ENCODE measurements around the gene CREBRF. TPM values are rescaled to one million over a fixed set of nuclear protein-coding genes. Genes with fewer than 3 reads are reported as not detected.

The CREBRF gene
- total and polyA plus RNA-seq, 9 of the 15 experiments (the other 6 are each of a cell fraction or from before 2014, with no cell fraction given), result 1.1 to 4.9 (median 2.9) TPM

DNA sequence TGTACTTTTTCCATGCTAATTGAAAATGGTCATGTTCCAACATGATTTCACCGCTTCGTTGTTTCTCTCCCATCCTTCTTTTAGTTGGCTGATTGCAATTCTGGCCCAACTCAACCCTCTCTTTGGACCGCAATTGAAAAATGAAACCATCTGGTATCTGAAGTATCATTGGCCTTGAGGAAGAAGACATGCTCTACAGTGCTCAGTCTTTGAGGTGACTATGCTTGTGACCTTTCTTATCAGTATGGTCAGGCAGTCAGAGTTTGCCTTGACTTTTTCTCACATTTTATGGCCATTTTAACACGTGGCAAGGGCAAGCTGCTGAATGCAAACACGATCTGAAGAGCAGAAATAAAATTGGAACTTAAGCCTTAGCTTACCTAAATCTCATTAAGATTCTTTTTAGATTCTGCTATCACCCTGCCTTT, 36.0 kb upstream of the CREBRF start (continued):
- TF ChIP-seq, protein P1, sequence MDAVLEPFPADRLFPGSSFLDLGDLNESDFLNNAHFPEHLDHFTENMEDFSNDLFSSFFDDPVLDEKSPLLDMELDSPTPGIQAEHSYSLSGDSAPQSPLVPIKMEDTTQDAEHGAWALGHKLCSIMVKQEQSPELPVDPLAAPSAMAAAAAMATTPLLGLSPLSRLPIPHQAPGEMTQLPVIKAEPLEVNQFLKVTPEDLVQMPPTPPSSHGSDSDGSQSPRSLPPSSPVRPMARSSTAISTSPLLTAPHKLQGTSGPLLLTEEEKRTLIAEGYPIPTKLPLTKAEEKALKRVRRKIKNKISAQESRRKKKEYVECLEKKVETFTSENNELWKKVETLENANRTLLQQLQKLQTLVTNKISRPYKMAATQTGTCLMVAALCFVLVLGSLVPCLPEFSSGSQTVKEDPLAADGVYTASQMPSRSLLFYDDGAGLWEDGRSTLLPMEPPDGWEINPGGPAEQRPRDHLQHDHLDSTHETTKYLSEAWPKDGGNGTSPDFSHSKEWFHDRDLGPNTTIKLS (IDR thresholded peaks at IDR 0.05; ENCODE audit: borderline replicate concordance, low read depth), result peak; percentile 77
- TF ChIP-seq, protein P2, sequence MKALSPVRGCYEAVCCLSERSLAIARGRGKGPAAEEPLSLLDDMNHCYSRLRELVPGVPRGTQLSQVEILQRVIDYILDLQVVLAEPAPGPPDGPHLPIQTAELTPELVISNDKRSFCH (CRISPR knock-in tag; IDR thresholded peaks at IDR 0.05), result no peak
- TF ChIP-seq, protein P2 (tag; IDR thresholded peaks at IDR 0.05), result peak; percentile 84; the same call in 1 of the 2 replicates
- peak; percentile 88 for TF ChIP-seq ESRRA (IDR thresholded peaks at IDR 0.05; ENCODE audit: borderline replicate concordance, low read depth)
- 0 out of 4 replicates have a peak, but pooled peaks of 1 of the 2 experiments have one; percentile 25 for TF ChIP-seq TRIM24 (IDR thresholded peaks at IDR 0.05)
- no peak for TF ChIP-seq CXXC5 (CRISPR knock-in tag; IDR thresholded peaks at IDR 0.05)
- TF ChIP-seq TEAD4 (IDR thresholded peaks at IDR 0.05; ENCODE audit: low read length), result peak; percentile 43; the same call in 1 of the 2 replicates
- TF ChIP-seq TEAD4 (CRISPR knock-in tag; IDR thresholded peaks at IDR 0.05; ENCODE audit: borderline replicate concordance), result no peak

DNA sequence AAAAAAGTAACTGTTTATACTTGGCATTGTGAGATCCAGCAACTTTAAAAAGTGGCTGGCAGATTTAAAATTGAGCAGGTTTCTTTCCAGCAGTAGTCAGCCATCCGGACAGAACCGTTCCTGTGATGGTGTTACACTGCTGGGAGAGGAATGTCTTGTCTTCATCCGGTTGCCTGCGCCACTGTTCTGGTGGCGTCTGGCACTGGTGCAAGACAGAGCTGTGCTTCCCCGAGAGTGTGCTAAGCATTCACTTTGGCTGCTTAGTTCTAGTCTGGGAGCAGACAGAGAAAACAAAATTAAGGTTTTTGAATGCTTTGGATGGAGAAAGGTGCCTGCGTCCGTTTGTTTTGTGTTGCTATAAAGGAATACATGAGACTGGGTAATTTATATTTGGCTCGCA, 35.5 kb upstream of the CREBRF start:
- FAIRE-seq (no peak), DNase-seq (ENCODE audit: extremely low read depth in 1 of 4, low spot score in 3 of 4) (no peak), ATAC-seq (no peak)
- CTCF ChIA-PET (ENCODE audit: low intra/inter-chr PET ratio), result no interaction called here
- Histone ChIP-seq H2AFZ (ENCODE audit: low read depth, low read length) (no peak overlapping the region), H3K27ac (ENCODE audit: extremely low read depth, low read depth, low read length) (peak overlapping the region; percentile 66; the same call in 2 of the 3 replicates), H3K4me1 (replicated peaks in 1 of 2; ENCODE audit: control insufficient read depth in 2 of 2, insufficient read depth in 2 of 2, low read length in 2 of 2) (peaks cover 5 to 20% of the 10 kb centered on the region in 2 experiments; a peak in 4 of 5 replicates), H4K20me1 (replicated peaks; ENCODE audit: control insufficient read depth, insufficient read depth, low read length) (0 out of 2 replicates have a peak, but pooled peaks cover 9% of the 10 kb centered on the region), H3K27me3 (ENCODE audit: control insufficient read depth in 2 of 2, insufficient read depth in 2 of 2, low read length in 2 of 2) (no peaks in the 10 kb centered on the region), H3K9ac (ENCODE audit: insufficient read depth in 1 of 2, low read depth in 2 of 2, low read length in 2 of 2) (peak overlapping the region in 1 of 2 experiments; percentile 14; a peak in 1 of 4 replicates), H3K9me1 (ENCODE audit: control insufficient read depth, insufficient read depth, low read length) (no peaks in the 10 kb centered on the region), H3K4me3 (no peak overlapping the region), H3K36me3 (ENCODE audit: control insufficient read depth, insufficient read depth, low read length) (peaks cover 53% of the 10 kb centered on the region), H3K9me3 (replicated peaks; ENCODE audit: control insufficient read depth, insufficient read depth, low read depth, low read length) (no peaks in the 10 kb centered on the region), H3K79me2 (ENCODE audit: control insufficient read depth, insufficient read depth, low read length) (peaks cover 73% of the 10 kb centered on the region), H3K4me2 (ENCODE audit: insufficient read depth, low read length) (no peak overlapping the region)
- intact Hi-C loops (cut with micrococcal nuclease), result loop anchor here (2.0 kb wide), 1 partner anchor 36 kb away; the partner anchor contains the start of gene CREBRF
- no TSS peak for BruUV-seq (replicated peaks)
- in situ Hi-C loops (cut with MboI), result no loop called here
- 96% methylated on average over 9 of the region's 9 CpGs for WGBS (ENCODE audit: insufficient coverage, low coverage, missing lambda C conversion rate)
- POLR2A ChIA-PET, result interaction anchor here (0.9 kb wide), 2 partner anchors 9 to 37 kb away, joined by 3 read pairs; partner anchors contain the start of gene ATP6V0E1
- TF ChIP-seq MTA2 (IDR thresholded peaks at IDR 0.05; ENCODE audit: low read depth), result no peak
- no peak for TF ChIP-seq ZNF696 (CRISPR knock-in tag; conservative IDR thresholded peaks at IDR 0.05)
- no peak for TF ChIP-seq HDAC1 (IDR thresholded peaks at IDR 0.05)
